Measurements from ENCODE around the gene B9D1.
A peak's percentile ranks its signal among the peaks of the same experiment; 100 is the strongest.

Gene B9D1

GRCh38 chr17:19374136-19374535 lies 11.6 kb upstream of the B9D1 start:
- DNase-seq, result no peak
- Mint-ChIP-seq H3K4me3 (no peak overlapping the region), H3K27ac (no peak overlapping the region), H3K9me3 (no peaks in the 10 kb centered on the region), H3K36me3 (peaks cover 15% of the 10 kb centered on the region), H3K27me3 (no peaks in the 10 kb centered on the region), H3K4me1 (peaks cover 76% of the 10 kb centered on the region)
- CTCF ChIA-PET, result interaction anchor here (1.1 kb wide), 1 partner anchor 8 kb away, joined by 3 read pairs; no protein-coding TSS in a partner anchor

- Mint-ChIP-seq H3K4me3 (no peak overlapping the region), H3K9me3 (no peaks in the 10 kb centered on the region), H3K27me3 (no peaks in the 10 kb centered on the region), H3K4me1 (peaks cover 82% of the 10 kb centered on the region), H3K36me3 (peaks cover 15% of the 10 kb centered on the region), H3K27ac (no peak overlapping the region)
- CTCF ChIA-PET, result no interaction called here
- no peak for DNase-seq
These were observed 10.5 kb upstream of the B9D1 start for GRCh38 chr17:19372866-19373504.

GRCh38 chr17:19372439-19372838 lies 9.9 kb upstream of the B9D1 start:
- Mint-ChIP-seq H3K36me3 (peaks cover 15% of the 10 kb centered on the region), H3K27me3 (no peaks in the 10 kb centered on the region), H3K9me3 (no peaks in the 10 kb centered on the region), H3K4me3 (peak overlapping the region; percentile 18), H3K4me1 (peaks cover 86% of the 10 kb centered on the region), H3K27ac (peak overlapping the region; percentile 78)
- CTCF ChIA-PET, result no interaction called here
- DNase-seq, result no peak

GRCh38 chr17:19372011-19372370 lies 9.5 kb upstream of the B9D1 start:
- peak overlapping the region; percentile 79 for H3K27ac Mint-ChIP-seq
- H3K9me3 Mint-ChIP-seq, result no peaks in the 10 kb centered on the region
- H3K4me3 Mint-ChIP-seq, result peak overlapping the region; percentile 18
- peaks cover 15% of the 10 kb centered on the region for H3K36me3 Mint-ChIP-seq
- CTCF ChIA-PET, result interaction anchor here (1.3 kb wide), 1 partner anchor 9 kb away, joined by 5 read pairs; the partner anchor contains the start of gene B9D1
- DNase-seq, result no peak
- H3K4me1 Mint-ChIP-seq, result peaks cover 85% of the 10 kb centered on the region
- no peaks in the 10 kb centered on the region for H3K27me3 Mint-ChIP-seq

GRCh38 chr17:19371259-19372010 lies 8.9 kb upstream of the B9D1 start:
- Mint-ChIP-seq H3K4me3 (peak overlapping the region; percentile 36), H3K9me3 (no peaks in the 10 kb centered on the region), H3K27me3 (peaks cover 3% of the 10 kb centered on the region), H3K4me1 (peaks cover 85% of the 10 kb centered on the region), H3K36me3 (peaks cover 15% of the 10 kb centered on the region), H3K27ac (peak overlapping the region; percentile 96)
- DNase-seq, result peak; percentile 3
- CTCF ChIA-PET, result interaction anchor here (1.3 kb wide), 1 partner anchor 9 kb away, joined by 5 read pairs; the partner anchor contains the start of gene B9D1

GRCh38 chr17:19370493-19370960 lies 8.0 kb upstream of the B9D1 start:
- Mint-ChIP-seq H3K36me3 (peaks cover 15% of the 10 kb centered on the region), H3K27me3 (peaks cover 12% of the 10 kb centered on the region), H3K4me1 (peaks cover 78% of the 10 kb centered on the region), H3K27ac (peak overlapping the region; percentile 96), H3K4me3 (peak overlapping the region; percentile 65), H3K9me3 (no peaks in the 10 kb centered on the region)
- DNase-seq, result peak; percentile 46
- CTCF ChIA-PET, result interaction anchor here (1.3 kb wide), 1 partner anchor 8 kb away, joined by 5 read pairs; the partner anchor contains the start of gene B9D1

- peak; percentile 65 for DNase-seq
- Mint-ChIP-seq H3K27ac (peak overlapping the region; percentile 96), H3K36me3 (peaks cover 15% of the 10 kb centered on the region), H3K4me1 (peaks cover 78% of the 10 kb centered on the region), H3K4me3 (peak overlapping the region; percentile 65), H3K27me3 (peaks cover 15% of the 10 kb centered on the region), H3K9me3 (no peaks in the 10 kb centered on the region)
- CTCF ChIA-PET, result no interaction called here
These were observed 7.4 kb upstream of the B9D1 start for GRCh38 chr17:19369846-19370492.

- Mint-ChIP-seq H3K4me1 (peaks cover 73% of the 10 kb centered on the region), H3K9me3 (no peaks in the 10 kb centered on the region), H3K36me3 (peaks cover 11% of the 10 kb centered on the region), H3K4me3 (no peak overlapping the region), H3K27me3 (peaks cover 21% of the 10 kb centered on the region), H3K27ac (peak overlapping the region; percentile 96)
- peak; percentile 18 for DNase-seq
- CTCF ChIA-PET, result no interaction called here
These were observed 6.7 kb upstream of the B9D1 start for GRCh38 chr17:19369107-19369778.

- Mint-ChIP-seq H3K27me3 (peaks cover 28% of the 10 kb centered on the region), H3K4me1 (peaks cover 68% of the 10 kb centered on the region), H3K27ac (no peak overlapping the region), H3K4me3 (no peak overlapping the region), H3K36me3 (peaks cover 7% of the 10 kb centered on the region), H3K9me3 (no peaks in the 10 kb centered on the region)
- no peak for DNase-seq
- CTCF ChIA-PET, result no interaction called here
These were observed 5.7 kb upstream of the B9D1 start for GRCh38 chr17:19368229-19368628.

- no peak for DNase-seq
- no peaks in the 10 kb centered on the region for H3K9me3 Mint-ChIP-seq
- H3K27ac Mint-ChIP-seq, result no peak overlapping the region
- H3K4me1 Mint-ChIP-seq, result peaks cover 64% of the 10 kb centered on the region
- CTCF ChIA-PET, result interaction anchor here (1.0 to 5.9 kb wide), 3 partner anchors 8 to 81 kb away, joined by 3 to 102 read pairs (median 4); partner anchors contain the start of gene MAPK7
- H3K36me3 Mint-ChIP-seq, result peaks cover 5% of the 10 kb centered on the region
- no peak overlapping the region for H3K4me3 Mint-ChIP-seq
- peaks cover 36% of the 10 kb centered on the region for H3K27me3 Mint-ChIP-seq
These were observed 4.1 kb upstream of the B9D1 start for GRCh38 chr17:19366637-19366972.

- Mint-ChIP-seq H3K27me3 (peaks cover 41% of the 10 kb centered on the region), H3K27ac (no peak overlapping the region), H3K9me3 (no peaks in the 10 kb centered on the region), H3K4me3 (no peak overlapping the region), H3K4me1 (peaks cover 62% of the 10 kb centered on the region), H3K36me3 (peaks cover 5% of the 10 kb centered on the region)
- CTCF ChIA-PET, result interaction anchor here (0.6 to 5.9 kb wide), 7 partner anchors 8 to 280 kb away, joined by 3 to 102 read pairs (median 3); partner anchors contain the start of gene MAPK7
- no peak for DNase-seq
These were observed 3.5 kb upstream of the B9D1 start for GRCh38 chr17:19365833-19366636.

GRCh38 chr17:19365499-19365817 lies 2.9 kb upstream of the B9D1 start:
- Mint-ChIP-seq H3K9me3 (no peaks in the 10 kb centered on the region), H3K4me3 (no peak overlapping the region), H3K4me1 (peaks cover 56% of the 10 kb centered on the region), H3K36me3 (peaks cover 5% of the 10 kb centered on the region), H3K27me3 (peaks cover 45% of the 10 kb centered on the region), H3K27ac (no peak overlapping the region)
- CTCF ChIA-PET, result interaction anchor here (0.6 to 5.9 kb wide), 7 partner anchors 9 to 280 kb away, joined by 3 to 102 read pairs (median 3); partner anchors contain the start of gene MAPK7
- DNase-seq, result no peak

GRCh38 chr17:19364699-19365498 lies 2.4 kb upstream of the B9D1 start:
- DNase-seq, result no peak
- Mint-ChIP-seq H3K4me3 (no peak overlapping the region), H3K9me3 (no peaks in the 10 kb centered on the region), H3K27me3 (peaks cover 50% of the 10 kb centered on the region), H3K4me1 (peaks cover 50% of the 10 kb centered on the region), H3K36me3 (peaks cover 2% of the 10 kb centered on the region), H3K27ac (no peak overlapping the region)
- CTCF ChIA-PET, result interaction anchor here (0.6 to 5.9 kb wide), 9 partner anchors 13 to 397 kb away, joined by 3 to 102 read pairs (median 3); partner anchors contain the start of gene MAPK7

Data from activated naive CD4-positive, alpha-beta T cell treated with anti-CD3 and anti-CD28 coated beads, Interleukin-2, amount 10 ng/mL, durations not matched to agents 7 days and 5 days (primary cell).